Stimulated activated CD8-positive, alpha-beta memory T cell treated with anti-CD3 and anti-CD28 coated beads, Interleukin-4, amount 100 ng/mL, for 24 hours (primary cell): Measurements from ENCODE around the gene POU6F1.
"Not testable (repeated sequence)": the region's sequence is repeated elsewhere in the genome, so short reads cannot be mapped to it uniquely, and the experiment has no call there.

Experiments
- DNase-seq: peaks from one replicate; pipeline ENCODE4 v3.0.0-alpha.2; 2020; ENCODE audit warnings: low read depth

POU6F1 gene

GRCh38 chr12:51217968-51218606 is at the start of gene POU6F1:
Gene POU6F1 (minus strand): TSS chr12:51218062. CDS start chr12:51206836, 11,226 bp downstream.
- peak; percentile 17 for DNase-seq

- DNase-seq, result no peak
Measured at GRCh38 chr12:51265024-51265423, 47.2 kb upstream of the POU6F1 start.

GRCh38 chr12:51264297-51264696 is 46.4 kb upstream of the POU6F1 start:
- DNase-seq, result no peak

GRCh38 chr12:51263341-51263740 is 45.5 kb upstream of the POU6F1 start:
- DNase-seq, result no peak

GRCh38 chr12:51262758-51263177 is 44.9 kb upstream of the POU6F1 start:
- no peak for DNase-seq

GRCh38 chr12:51259600-51259999 is 41.7 kb upstream of the POU6F1 start:
- not testable (repeated sequence) for DNase-seq

GRCh38 chr12:51254536-51254935 is 36.7 kb upstream of the POU6F1 start:
- no peak for DNase-seq

- no peak for DNase-seq
Measured at GRCh38 chr12:51253276-51253675, 35.4 kb upstream of the POU6F1 start.

- DNase-seq, result no peak
Measured at GRCh38 chr12:51247523-51248206, 29.8 kb upstream of the POU6F1 start.

- no peak for DNase-seq
Measured at GRCh38 chr12:51246254-51246853, 28.5 kb upstream of the POU6F1 start.

- DNase-seq, result no peak
Measured at GRCh38 chr12:51245476-51246253, 27.8 kb upstream of the POU6F1 start.

GRCh38 chr12:51244269-51244668 is 26.4 kb upstream of the POU6F1 start:
- no peak for DNase-seq

GRCh38 chr12:51242876-51243275 is 25.0 kb upstream of the POU6F1 start:
- no peak for DNase-seq

GRCh38 chr12:51242120-51242519 is 24.3 kb upstream of the POU6F1 start:
- DNase-seq, result no peak

- no peak for DNase-seq
Measured at GRCh38 chr12:51240971-51241370, 23.1 kb upstream of the POU6F1 start.

GRCh38 chr12:51238510-51239334 is 20.9 kb upstream of the POU6F1 start, which contains the start of gene DAZAP2:
Gene DAZAP2 (plus strand): TSS chr12:51238826. CDS start chr12:51238908, 82 bp downstream.
- peak; percentile 92 for DNase-seq

GRCh38 chr12:51238037-51238509 is 20.2 kb upstream of the POU6F1 start:
- DNase-seq, result no peak

GRCh38 chr12:51234530-51234929 is 16.7 kb upstream of the POU6F1 start:
- DNase-seq, result no peak

- DNase-seq, result no peak
Measured at GRCh38 chr12:51232642-51233041, 14.8 kb upstream of the POU6F1 start.

GRCh38 chr12:51229116-51229809 is 11.4 kb upstream of the POU6F1 start:
- no peak for DNase-seq

- no peak for DNase-seq
Measured at GRCh38 chr12:51227962-51228361, 10.1 kb upstream of the POU6F1 start.
